GM06990 (cell line): ENCODE measurements around the gene IGFBP5.

Experiments used
- DNase-seq: peaks from one replicate; pipeline ENCODE4 v3.0.0-alpha.2; 2011; ENCODE audit not compliant: insufficient read length; ENCODE audit errors: extremely low read depth
- H3K27me3 ChIP-seq: replicated peaks from 2 replicates; pipeline ENCODE4 v1.6.0; 2011; ENCODE audit warnings: low read length; ENCODE audit not compliant: control insufficient read depth, insufficient read depth
- H3K36me3 ChIP-seq: 2 replicates; pipeline ENCODE4 v1.5.1; 2011; ENCODE audit warnings: low read length; ENCODE audit not compliant: control insufficient read depth, insufficient read depth
- H3K4me3 ChIP-seq: replicated peaks from 2 replicates; pipeline ENCODE4 v1.5.1; 2011; ENCODE audit warnings: low read depth, mild to moderate bottlenecking, control low read depth, low read length
- TF ChIP-seq, protein P1 (sequence below): IDR thresholded peaks from 2 replicates; pipeline ENCODE4 v1.5.1; 2011; ENCODE audit warnings: low read length, control low read depth, mild to moderate bottlenecking, inconsistent platforms; ENCODE audit not compliant: insufficient read depth, poor library complexity, severe bottlenecking

IGFBP5 gene

DNA sequence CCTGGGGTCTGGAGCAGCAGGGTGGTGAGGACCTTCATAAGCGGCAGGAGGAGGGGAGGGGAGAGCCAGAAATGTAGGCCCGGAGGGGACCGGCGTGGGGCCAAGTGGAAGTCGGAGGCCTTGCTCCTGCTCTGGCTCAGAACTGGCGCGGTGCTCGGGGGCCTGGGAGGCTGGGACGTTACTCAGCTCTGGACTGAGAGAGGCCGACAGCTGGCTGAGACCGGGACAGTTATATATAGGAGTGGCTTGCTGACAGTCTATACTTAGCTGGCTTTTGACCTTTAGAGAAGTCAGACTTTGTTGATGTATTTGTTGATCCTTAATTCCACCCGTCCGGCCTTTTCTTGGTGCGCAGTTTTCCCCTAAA, 15.7 kb downstream of the IGFBP5 start:
- DNase-seq, result no peak
- TF ChIP-seq, protein P1, sequence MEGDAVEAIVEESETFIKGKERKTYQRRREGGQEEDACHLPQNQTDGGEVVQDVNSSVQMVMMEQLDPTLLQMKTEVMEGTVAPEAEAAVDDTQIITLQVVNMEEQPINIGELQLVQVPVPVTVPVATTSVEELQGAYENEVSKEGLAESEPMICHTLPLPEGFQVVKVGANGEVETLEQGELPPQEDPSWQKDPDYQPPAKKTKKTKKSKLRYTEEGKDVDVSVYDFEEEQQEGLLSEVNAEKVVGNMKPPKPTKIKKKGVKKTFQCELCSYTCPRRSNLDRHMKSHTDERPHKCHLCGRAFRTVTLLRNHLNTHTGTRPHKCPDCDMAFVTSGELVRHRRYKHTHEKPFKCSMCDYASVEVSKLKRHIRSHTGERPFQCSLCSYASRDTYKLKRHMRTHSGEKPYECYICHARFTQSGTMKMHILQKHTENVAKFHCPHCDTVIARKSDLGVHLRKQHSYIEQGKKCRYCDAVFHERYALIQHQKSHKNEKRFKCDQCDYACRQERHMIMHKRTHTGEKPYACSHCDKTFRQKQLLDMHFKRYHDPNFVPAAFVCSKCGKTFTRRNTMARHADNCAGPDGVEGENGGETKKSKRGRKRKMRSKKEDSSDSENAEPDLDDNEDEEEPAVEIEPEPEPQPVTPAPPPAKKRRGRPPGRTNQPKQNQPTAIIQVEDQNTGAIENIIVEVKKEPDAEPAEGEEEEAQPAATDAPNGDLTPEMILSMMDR, result no peak
- H3K4me3 ChIP-seq, result no peak overlapping the region
- no peaks in the 10 kb centered on the region for H3K36me3 ChIP-seq
- no peaks in the 10 kb centered on the region; the same call in none of the 2 replicates for H3K27me3 ChIP-seq

DNA sequence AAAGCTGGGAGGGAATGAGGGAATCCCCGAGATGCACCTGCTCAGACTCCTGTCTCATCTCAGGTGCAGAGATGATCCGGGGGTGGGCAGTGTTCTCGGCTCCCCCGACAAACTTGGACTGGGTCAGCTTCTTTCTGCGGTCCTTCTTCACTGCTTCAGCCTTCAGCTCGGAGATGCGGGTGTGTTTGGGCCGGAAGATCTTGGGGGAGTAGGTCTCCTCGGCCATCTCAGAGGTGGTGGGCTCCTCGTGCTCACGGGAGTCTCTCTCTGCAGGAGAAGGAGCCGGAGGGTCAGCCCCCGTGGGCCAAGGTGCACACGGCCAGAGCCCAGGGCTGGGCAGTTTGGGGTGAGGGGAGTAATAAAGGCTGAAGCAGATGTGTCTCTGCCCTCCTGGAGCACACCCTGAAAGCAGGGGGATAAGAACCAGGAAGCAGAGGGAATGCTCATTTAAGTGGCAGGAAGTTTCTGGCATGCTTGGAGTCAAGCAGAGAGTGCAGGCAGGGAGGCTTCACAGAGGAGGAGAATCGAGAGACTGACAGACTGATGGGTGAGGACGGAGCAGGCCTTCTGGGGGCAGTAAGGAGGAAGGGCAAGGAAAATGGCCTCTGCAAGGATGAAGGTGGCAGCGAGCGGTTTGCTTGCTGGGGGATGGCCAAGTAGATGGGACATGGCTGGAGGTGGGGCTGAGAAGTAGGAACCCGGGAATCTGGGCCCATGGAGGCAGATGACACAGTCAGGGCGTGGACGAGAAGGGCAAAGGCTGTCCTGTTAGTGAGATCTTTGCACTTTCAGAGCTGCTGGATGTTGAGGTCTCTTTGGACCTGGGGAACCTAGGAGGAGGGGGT, 16.3 kb downstream of the IGFBP5 start:
- H3K27me3 ChIP-seq, result no peaks in the 10 kb centered on the region; the same call in none of the 2 replicates
- TF ChIP-seq, protein P1, result no peak
- H3K36me3 ChIP-seq, result no peaks in the 10 kb centered on the region
- no peak for DNase-seq
- no peak overlapping the region for H3K4me3 ChIP-seq

DNA sequence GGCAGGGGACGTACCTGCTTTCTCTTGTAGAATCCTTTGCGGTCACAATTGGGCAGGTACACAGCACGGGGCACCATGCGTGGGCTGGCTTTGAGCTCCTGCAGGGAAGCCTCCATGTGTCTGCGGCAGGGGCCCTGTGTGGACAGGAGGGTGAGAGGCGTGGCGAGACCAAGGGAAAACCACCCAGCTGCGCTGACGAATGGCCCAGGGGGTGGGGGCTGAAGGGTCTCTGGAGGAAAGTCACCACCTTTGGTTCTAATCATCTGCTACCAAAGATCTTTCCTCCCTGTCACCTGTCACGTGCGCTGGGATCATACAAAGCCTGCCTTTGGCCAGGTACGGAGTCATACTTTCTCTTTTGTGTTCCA, 17.3 kb downstream of the IGFBP5 start:
- no peak overlapping the region for H3K4me3 ChIP-seq
- H3K27me3 ChIP-seq, result no peaks in the 10 kb centered on the region; the same call in none of the 2 replicates
- H3K36me3 ChIP-seq, result no peaks in the 10 kb centered on the region
- DNase-seq, result no peak
- TF ChIP-seq, protein P1, result no peak

DNA sequence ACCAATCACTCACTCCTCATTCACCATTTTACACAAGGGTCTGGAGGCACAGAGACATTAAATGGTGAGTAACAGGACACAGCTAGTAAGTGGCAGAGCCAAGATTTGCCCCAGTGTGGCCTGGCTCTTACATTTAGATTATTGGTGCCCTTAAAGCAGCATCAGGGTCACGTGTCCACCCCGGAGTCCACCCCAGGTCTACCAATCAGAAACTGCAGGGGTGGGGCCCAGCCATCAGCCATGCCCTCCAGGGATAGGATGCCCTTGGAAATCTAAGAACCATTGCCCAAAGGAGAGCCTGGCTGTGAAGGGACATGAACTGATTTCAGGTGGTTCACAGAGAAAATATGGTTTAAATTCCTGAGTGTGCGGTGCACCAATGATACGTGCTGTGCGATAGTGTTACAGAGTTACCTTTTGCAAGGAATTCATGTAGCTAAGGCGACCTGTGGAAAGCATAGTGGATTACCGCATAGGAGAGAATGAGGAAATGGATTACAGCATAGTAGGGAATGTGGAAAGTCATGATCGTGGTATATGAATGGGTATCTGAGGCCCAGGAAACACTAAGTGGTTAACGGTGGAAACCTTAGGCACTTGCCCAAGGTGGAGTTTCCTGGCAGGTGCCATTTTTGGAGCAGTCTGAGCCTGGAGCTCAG, 17.8 kb downstream of the IGFBP5 start:
- TF ChIP-seq, protein P1, result no peak
- no peaks in the 10 kb centered on the region for H3K36me3 ChIP-seq
- H3K4me3 ChIP-seq, result no peak overlapping the region
- no peak for DNase-seq
- no peaks in the 10 kb centered on the region; the same call in none of the 2 replicates for H3K27me3 ChIP-seq

- DNase-seq, result no peak
- H3K4me3 ChIP-seq, result no peak overlapping the region
- no peaks in the 10 kb centered on the region for H3K36me3 ChIP-seq
- TF ChIP-seq, protein P1, result no peak
- H3K27me3 ChIP-seq, result no peaks in the 10 kb centered on the region; the same call in none of the 2 replicates
Measured at GRCh38 chr2:216676630-216677029, 18.7 kb downstream of the IGFBP5 start.
